HG02938 (cell line): Measurements from ENCODE around the gene TNIP1.

ENCODE experiments used
- ATAC-seq: cut with Tn5 transposase; IDR thresholded peaks from one replicate; pipeline ENCODE4 v1.9.1; 2021; ENCODE audit warnings: mild to moderate bottlenecking, moderate library complexity; ENCODE audit not compliant: unreplicated experiment

TNIP1 gene

DNA sequence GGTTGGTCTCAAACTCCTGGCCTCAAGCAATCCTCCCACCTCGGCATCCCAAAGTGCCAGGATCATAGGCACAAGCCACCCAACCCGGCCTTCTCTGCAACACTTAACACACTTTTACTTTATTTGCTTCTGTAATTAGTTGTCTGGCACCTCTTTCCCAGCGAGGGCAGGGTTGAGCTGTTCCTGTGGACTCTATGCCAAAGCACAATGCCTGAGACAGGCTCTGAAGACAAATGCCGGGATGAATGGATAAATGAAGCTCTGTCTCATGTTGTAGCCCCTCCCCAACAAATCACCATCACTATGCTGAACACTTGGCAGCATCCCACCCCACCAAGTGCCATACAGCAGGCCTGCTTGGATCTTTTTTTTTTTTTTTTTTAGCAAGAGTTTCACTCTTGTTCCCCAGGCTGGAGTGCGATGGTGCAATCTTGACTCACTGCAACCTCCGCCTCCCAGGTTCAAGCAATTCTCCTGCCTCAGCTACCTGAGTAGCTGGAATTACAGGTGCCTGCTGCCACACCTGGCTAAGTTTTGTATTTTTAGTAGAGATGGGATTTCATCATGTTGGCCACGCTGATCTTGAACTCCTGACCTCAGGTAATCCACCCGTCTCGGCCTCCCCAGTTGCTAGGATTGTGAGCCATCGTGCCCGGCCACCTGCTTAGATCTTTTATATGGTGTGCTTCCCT, 39.1 kb downstream of the TNIP1 start:
- no peak for ATAC-seq

DNA sequence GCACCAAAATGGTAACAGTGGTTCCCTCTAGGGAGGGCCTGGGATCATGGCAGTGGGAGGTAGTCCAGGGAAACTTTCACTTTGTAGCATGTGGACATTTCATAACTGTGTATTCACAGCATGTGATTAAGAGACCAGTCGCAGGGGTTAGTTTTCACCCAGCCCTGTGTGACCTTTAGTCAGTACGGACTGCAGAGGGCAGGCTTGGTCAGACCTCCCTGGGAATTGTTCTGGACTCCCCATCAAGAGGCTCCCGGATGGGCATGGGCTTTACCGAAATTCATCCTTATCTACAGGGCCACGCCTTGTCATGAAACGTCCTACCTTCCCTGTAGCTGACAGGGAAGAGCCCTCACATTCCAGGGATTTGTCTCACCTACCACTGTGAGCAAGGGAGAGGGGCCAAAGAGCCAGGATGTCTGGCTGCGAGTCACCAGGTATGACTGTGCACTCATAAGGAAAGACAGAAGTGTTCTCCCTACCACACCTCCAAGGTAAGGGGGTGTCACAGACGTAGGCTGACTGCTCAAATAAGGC, 40.6 kb downstream of the TNIP1 start:
- no peak for ATAC-seq

DNA sequence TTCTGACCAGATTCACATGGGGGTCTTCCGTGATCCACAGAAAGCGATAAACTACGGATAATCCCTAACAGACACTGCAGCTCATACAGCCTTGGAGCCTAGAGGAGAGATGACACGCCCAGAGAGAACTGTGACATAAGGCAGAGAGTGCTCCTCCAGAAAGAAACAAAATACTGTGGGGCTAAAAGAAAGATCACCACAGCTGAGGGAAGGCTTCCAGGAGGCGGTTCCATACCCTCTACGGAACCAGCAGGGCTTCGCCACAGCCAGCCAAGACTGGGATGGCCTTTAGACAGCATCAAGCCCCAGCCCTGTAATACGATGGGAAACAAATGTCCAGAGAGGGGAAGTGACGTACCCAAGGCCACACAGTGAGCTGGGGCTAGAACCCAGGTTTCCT, 41.2 kb downstream of the TNIP1 start:
- no peak for ATAC-seq

DNA sequence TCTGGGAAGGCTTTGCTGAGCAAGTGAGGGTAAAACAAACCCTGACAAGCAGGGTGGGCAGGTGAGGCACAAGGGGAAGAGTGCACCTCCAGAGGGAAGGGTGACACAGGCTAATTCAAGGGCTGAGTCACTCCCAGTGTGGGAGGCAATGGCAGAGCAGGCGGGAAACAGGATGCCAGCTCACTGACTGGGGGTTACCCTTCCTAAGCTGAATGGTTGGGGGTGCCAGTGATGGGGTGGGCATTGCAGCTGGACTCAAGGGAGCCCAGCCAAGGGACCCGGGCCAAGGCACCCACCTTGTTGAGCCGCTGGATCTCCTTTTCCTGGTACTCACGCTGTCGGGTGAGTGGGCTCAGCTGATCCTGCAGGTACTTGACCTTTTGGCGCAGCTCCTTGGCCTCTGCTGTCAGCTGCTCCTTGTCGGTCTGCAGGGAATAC, 42.0 kb downstream of the TNIP1 start:
- no peak for ATAC-seq

DNA sequence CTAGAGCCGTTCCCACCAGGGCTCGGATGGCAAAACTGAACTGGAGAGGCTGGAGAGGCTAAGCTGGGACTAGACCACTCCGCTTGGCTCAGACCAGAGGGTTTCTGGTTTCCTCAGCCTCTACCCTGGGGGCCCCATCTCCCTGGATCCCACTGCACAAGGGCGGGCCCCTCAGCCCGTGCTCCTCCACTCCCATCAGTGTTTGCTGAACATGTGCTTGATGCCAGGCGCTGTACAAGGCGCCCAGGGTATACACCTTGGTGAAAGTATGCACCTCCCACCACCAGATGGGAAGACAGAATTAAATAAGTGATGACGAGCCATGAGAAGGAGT, 42.5 kb downstream of the TNIP1 start:
- no peak for ATAC-seq

DNA sequence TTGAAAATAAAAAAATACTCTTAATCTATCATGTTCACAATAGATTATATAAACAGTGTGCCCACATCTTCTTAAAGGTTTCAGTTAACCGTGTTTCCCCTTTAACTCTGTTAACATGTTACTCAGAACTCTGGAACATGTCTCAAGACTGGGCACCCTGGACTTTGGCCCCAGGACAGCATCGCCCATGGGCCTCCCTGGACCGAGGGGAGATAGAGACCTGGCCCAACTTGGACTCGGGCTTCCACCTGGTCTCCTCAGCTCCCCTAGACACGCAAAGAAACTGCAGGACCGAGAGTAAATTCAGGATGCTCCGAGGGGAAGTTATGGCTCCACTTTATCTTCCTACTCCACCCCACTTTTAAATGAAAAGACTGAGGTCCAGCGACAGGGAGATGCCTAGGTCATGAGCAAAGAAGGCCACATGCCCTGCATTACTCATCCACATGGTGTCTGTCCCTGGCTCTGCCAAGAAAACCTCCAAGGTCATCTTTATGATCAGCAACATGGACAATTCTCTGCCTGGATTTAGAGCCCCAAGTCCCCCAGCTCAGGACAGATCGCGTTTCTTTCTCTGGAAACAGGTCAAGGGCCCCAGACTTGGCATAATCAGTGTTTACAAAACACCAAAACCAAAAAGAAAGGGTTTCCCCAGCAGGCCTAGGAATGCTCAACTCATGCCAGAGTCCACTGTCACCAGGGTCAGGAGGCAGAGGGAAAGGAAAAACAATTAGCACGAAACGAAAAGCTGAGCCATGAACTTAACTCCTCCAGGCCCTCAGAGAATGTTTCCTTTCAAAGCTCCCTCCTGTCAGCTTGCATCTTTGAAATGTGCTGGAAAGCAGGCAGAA, 43.0 kb downstream of the TNIP1 start:
- no peak for ATAC-seq

DNA sequence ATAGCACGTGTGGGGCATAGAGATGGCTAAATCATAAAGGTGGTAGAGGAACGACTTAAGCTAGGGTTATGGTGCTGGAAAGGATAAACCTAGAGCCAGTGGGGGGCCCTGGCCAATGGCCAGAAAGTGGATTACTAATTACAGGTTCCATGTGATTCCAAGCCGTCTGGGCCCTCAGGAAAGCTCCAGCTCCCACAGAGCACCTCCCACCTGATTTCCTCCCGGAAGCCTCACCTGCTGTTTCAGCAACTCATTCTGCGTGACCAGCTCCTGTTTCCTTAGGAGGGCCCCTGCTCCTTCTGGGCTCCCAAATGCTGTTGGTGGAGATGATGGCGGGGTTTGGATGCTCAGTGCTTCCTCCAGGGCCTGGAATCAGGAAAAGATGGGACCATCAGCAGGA, 44.3 kb downstream of the TNIP1 start:
- no peak for ATAC-seq

DNA sequence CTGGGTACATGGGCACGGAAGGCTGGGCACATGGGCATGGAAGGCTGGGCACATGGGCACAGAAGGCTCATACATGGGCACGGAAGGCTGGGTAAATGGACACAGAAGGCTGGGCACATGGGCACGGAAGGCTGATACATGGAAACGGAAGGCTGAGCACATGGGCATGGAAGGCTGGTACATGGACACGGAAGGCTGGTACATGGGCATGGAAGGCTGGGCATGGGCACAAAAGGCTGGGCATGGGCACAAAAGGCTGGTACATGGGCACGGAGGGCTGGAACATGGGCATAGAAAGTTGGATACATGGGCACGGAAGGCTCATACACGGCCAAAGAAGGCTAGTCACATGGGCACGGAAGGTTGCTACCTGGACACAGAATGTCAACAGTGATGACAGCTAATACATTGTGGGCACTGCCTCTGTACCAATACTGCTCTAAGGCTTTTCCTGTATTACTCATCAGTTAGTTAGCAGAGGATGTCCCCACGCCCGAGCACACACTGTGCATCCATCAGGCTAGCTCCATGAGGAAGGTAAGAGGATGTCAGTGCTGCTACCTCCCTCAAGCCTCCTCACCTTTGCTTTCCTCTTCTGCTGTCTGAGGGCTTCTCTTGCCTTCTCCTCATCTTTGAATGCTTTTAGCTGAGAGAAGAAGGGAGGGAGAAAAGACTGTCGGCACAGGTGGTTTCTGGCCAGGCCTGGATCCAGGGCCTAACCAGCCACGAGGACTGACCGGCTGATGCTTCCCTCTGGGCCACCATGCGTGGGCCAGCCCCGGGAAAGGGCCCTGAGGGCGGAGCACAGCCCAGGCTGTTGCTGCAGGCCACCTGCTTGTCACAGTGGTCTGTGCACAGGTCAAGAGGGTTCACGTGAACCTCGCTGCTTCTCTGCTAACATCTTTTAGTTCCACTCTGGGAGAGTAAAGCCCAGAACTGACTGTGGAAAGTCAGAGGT, 46.1 kb downstream of the TNIP1 start:
- ATAC-seq, result no peak

DNA sequence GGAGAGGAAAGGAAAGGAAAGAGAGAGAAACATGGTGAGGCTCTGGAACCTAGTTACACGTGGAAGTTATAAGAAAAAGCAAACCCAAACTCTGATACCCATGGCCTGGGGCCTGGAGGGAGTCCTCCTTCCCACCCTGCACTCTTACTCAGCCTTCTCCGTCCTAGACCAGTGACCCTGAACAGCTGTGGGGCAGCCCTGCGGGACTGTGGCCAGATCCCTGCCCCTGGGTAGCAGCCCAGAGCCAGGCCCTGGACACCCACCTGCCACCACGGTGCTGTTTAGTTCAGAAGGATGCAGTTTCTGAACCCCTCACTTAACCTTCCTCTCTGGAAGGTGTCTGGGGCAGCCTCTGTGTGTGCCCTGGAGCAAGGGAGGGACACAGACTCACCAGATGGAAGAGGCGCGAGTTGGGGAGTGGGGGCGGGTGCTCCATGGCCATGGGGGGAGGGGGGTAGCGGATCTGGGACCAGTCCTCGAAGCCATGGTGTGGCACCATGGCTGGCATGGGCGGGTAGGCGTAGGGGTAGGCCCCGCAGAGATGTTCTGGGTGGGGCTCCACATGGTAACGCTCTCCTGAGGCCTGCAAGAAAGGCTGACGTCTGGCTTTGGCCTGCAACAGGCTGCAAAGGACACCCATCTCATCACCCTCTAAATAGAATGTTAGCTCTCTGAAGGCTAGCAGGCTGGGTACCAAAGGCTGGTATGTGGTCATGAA, 47.5 kb downstream of the TNIP1 start:
- ATAC-seq, result no peak

DNA sequence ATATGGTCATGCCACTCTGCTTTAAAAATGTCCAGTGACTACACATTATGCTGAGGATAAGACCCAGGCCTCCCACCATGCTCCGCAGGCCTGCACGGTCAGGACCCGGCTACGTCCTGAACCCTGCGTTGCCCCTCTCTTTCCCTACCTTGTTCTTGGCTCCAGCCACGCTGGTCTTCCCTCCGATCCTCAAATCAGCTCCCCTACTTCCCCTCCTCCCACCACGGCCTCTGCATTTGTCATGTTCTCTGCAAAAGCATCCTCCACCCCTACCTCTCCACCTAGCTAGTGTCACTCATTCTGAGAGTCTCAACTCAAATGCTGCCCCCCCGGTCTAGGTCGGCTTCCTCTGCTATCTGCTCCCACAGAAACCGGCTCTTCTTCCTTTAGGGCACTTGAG, 49.3 kb downstream of the TNIP1 start:
- no peak for ATAC-seq

DNA sequence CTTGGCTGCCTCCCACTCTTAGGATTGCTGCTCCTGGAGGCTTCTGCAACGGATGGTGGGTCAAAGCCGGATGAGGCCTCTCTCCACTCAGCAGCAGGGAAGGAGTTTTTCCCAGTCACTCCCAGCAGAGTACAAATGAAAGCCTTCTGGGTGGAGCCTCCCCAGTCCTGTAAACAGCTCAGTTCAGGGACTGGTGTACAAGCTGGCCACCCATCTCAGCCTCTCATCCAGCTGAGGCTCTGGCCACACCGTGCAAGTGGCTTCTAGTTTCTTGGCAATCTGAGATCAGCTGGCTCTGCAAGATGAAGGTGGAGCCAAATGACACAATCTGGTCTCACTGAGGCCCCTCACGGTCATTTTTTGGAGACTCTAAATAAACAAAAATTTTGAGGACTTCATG, 50.5 kb downstream of the TNIP1 start:
- no peak for ATAC-seq

DNA sequence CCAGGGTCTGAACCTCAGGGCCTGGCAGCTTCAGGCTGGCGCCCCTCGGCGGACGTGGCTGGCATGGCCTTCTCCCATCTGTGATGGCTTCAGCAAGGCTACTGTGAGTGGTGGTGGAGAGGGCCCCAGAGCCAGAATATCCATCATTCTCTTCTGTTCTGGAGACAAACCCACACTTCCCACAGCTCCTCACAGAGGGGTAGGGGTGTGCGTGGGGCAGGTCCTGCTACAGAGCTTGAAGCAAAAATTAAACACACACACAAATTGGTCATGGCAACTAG, 50.8 kb downstream of the TNIP1 start:
- no peak for ATAC-seq

DNA sequence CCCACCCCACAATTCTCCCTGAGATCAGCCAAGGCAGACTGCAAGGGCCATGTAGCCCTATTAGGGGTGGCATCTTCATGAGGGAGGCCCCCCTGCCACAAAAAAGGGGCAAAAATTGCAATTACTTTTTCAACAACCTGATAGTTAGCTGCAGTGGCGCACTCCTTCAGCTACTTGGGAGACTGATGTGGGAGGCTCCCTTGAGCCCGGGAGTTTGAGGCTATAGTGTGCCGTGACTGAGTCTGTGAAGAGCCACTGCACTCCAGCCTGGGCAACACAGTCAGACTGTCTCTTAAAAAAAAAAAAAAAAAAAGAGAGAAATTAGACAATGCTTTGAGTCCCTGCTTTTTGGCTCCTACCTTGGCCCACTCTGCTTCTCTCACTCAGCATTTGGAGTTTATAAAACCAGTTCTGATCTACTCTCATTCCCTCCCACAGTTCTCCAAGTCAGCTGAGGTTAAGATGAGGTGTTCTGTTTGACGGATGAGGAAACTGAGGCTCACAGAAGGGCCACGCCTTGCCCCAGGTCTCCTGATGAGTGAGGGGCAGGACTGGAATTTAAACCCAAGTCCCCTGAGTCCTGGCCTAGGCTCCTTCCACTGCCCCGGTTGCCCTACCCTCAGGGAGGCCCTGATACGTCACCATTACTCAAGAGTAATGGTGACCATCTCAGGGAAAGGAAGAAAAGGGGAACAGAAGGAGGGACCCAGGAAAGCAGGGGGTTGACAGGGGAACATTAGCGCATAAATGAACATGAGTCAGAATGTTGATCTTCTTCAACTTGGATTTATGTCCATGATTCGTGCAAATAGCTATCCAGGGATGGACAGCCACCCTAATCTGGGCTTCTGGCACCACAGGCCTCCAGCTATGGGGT, 51.4 kb downstream of the TNIP1 start:
- no peak for ATAC-seq

DNA sequence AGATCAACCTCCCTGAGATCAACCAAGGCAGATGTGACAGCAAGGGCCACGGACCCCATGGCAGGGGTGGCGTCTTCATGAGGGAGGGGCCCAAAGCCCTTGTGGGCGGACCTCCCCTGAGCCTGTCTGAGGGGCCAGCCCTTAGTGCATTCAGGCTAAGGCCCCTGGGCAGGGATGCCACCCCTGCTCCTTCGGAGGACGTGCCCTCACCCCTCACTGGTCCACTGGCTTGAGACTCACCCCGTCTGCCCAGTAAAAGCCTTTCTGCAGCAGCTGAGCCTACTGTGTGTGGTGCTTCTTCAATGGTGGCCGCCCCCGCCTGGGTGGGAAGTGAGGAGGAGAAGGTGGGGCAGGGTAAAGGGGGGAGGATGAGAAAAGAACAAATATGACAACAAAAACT, 52.1 kb downstream of the TNIP1 start:
- no peak for ATAC-seq

DNA sequence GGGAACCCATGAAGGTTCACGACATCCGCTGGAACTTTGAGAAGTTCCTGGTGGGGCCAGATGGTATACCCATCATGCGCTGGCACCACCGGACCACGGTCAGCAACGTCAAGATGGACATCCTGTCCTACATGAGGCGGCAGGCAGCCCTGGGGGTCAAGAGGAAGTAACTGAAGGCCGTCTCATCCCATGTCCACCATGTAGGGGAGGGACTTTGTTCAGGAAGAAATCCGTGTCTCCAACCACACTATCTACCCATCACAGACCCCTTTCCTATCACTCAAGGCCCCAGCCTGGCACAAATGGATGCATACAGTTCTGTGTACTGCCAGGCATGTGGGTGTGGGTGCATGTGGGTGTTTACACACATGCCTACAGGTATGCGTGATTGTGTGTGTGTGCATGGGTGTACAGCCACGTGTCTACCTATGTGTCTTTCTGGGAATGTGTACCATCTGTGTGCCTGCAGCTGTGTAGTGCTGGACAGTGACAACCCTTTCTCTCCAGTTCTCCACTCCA, 52.8 kb downstream of the TNIP1 start:
- ATAC-seq, result no peak

DNA sequence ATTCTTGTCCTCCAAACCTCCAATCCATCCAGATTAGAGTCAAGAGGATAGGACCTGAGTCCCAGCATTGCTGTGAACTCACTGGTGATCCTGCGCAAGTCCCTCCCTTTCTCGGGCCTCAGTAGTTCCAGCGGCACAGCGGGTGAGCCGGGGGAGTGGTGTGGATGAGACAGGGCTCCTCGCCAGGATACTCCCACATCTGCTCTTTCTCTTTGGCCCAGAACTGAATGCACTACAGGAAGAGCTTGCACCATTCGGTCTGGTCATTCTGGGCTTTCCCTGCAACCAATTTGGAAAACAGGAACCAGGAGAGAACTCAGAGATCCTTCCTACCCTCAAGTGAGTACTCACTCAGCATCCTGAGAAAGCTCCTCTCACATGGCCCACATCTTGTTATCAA, 54.2 kb downstream of the TNIP1 start:
- ATAC-seq, result no peak

DNA sequence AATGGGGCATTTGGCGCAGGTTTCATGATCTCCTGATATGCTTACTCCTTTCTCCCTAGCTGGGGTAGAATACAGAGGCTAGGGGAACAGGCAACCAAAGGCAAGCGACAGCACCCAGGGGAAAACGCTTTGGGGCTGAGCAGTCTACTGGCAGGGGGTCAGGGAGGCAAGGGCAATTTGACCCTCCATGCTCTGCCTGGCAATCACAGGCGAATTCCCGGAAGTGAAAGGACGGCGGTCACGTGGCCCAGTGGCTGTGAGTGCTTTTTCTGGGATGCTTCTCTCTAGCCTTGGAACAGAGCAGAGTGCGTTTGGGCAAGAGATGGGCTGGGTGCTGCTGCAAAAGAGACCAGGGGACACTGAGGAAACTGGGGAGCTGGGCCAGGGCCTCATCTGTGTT, 54.7 kb downstream of the TNIP1 start:
- ATAC-seq, result no peak

DNA sequence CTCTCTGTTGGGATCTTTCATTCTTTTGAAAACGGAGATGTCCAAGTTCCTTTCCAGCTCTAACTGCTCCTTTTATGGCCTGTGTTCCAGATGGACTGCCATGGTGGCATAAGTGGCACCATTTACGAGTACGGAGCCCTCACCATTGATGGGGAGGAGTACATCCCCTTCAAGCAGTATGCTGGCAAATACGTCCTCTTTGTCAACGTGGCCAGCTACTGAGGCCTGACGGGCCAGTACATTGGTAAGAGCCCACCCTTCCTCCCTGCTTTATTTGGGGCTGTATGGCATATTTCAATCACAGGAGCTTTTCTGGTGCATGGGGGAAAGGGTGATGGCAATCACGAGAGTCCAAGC, 55.6 kb downstream of the TNIP1 start:
- ATAC-seq, result no peak

DNA sequence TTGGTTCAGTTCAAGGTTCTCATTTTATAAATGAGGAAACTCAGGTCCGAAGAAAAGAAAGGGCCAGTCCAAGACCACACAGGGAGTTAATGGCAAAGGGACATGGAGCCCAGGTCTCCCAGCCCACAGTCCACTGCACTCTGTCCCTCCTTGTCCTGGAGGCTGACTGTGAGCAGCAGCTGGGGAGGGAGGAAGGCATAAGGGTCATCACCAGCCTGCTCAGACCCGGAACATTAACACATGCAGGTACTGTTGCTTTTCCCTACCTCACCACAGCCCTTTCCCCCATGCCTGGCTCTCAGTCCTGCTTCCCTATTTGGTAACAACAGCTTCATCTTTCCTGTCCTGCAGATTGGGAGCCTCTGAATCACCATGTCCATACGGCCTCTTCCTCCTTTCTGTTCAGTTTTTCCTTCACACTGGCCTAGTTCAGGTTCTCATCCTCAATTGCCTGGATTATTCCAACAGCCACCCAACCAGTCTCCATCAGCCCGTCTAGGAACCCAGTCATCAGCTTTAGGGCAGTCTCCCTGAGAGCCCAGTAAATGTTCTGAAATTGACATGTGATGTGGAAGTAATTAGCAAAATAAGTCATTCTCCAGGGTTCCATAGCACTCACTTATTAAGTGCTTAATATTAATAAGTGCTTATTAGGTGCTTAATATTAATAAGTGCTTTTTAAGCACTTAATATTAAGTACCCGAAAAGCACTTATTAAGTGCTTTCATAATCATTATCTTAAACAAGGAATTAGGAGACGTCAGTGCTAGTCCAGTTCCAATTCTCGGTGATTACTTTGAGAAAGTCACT, 56.2 kb downstream of the TNIP1 start:
- ATAC-seq, result no peak
